Bladder microvascular endothelial cell (primary cell): ENCODE results near the gene TLCD3B. TPM values are rescaled to one million over a fixed set of nuclear protein-coding genes. Genes with fewer than 3 reads are reported as not detected.

Source experiments
- total RNA-seq: library from RNA; depleted of rRNA; stranded (reverse); fragments of >200 nt; gene quantifications from 2 replicates; pipeline ENCODE4 v1.2.3, GENCODE V29; 2014

Gene TLCD3B
- 0.16 TPM in 1 of 2 replicates, not detected in the other for total RNA-seq

GRCh38 chr16:30030841-30031413, at the start of gene TLCD3B:
Gene TLCD3B (minus strand): TSS chr16:30031271. CDS start chr16:30030527, 744 bp downstream.

GRCh38 chr16:30075503-30076275, 44.6 kb upstream of the TLCD3B start, which contains the start of gene PPP4C:
Gene PPP4C (plus strand): TSS chr16:30075994. CDS start chr16:30076378, 384 bp downstream.

GRCh38 chr16:30065102-30065942, 34.3 kb upstream of the TLCD3B start, which contains the start of gene ALDOA:
Gene ALDOA (plus strand): TSS chr16:30065760. CDS start chr16:30066898, 1,138 bp downstream.

GRCh38 chr16:30022887-30023286, 8.2 kb downstream of the TLCD3B start, which contains the start of gene C16orf92:
Gene C16orf92 (plus strand): TSS chr16:30023198. CDS start chr16:30023341, 143 bp downstream.

GRCh38 chr16:30010844-30011713, 20.0 kb downstream of the TLCD3B start, which contains the start of gene DOC2A:
Gene DOC2A (minus strand): TSS chr16:30011027. CDS start chr16:30010222, 805 bp downstream.

GRCh38 chr16:29995911-29996765, 34.9 kb downstream of the TLCD3B start, which contains the start of gene INO80E:
Gene INO80E (plus strand): TSS chr16:29996241. CDS start chr16:29996311, 70 bp downstream.

GRCh38 chr16:29995324-29995910, 35.7 kb downstream of the TLCD3B start, which contains the start of gene HIRIP3:
Gene HIRIP3 (minus strand): TSS chr16:29995617. CDS start chr16:29995605, 12 bp downstream.

Other genes with a start within 250 kb of the TLCD3B start
- gene KIF22, start 240.5 kb downstream of the TLCD3B start, total RNA-seq, result 38.6 and 60.5 TPM in 2 replicates
- gene MAZ, start 224.7 kb downstream of the TLCD3B start, total RNA-seq, result 171 and 211 TPM in 2 replicates
- 0.25 TPM in 1 of 2 replicates, not detected in the other for gene PRRT2, start 219.1 kb downstream of the TLCD3B start, total RNA-seq
- 15.1 and 15.4 TPM in 2 replicates for gene PAGR1, start 215.1 kb downstream of the TLCD3B start, total RNA-seq
- 223 and 253 TPM in 2 replicates for gene MVP, start 210.8 kb downstream of the TLCD3B start, total RNA-seq
- 63.0 and 90.8 TPM in 2 replicates for gene CDIPT, start 168.0 kb downstream of the TLCD3B start, total RNA-seq
- gene SEZ6L2, start 131.7 kb downstream of the TLCD3B start, total RNA-seq, result 0.65 and 5.9 TPM in 2 replicates
- 0.32 and 0.63 TPM in 2 replicates for gene ASPHD1, start 130.8 kb downstream of the TLCD3B start, total RNA-seq
- gene KCTD13, start 105.0 kb downstream of the TLCD3B start, total RNA-seq, result 2.9 and 7.9 TPM in 2 replicates
- 52.2 and 80.0 TPM in 2 replicates for gene TMEM219, start 69.2 kb downstream of the TLCD3B start, total RNA-seq
- 98.1 and 119 TPM in 2 replicates for gene TAOK2, start 57.4 kb downstream of the TLCD3B start, total RNA-seq
- gene HIRIP3, start 35.7 kb downstream of the TLCD3B start, total RNA-seq, result 6.6 and 8.2 TPM in 2 replicates
- gene INO80E, start 35.0 kb downstream of the TLCD3B start, total RNA-seq, result 13.9 and 20.0 TPM in 2 replicates
- 0.32 and 0.63 TPM in 2 replicates for gene DOC2A, start 20.2 kb downstream of the TLCD3B start, total RNA-seq
- gene C16orf92, start 8.1 kb downstream of the TLCD3B start, total RNA-seq, result not detected in 2 replicates
- gene ALDOA, start 34.5 kb upstream of the TLCD3B start, total RNA-seq, result 249 and 321 TPM in 2 replicates
- 205 and 215 TPM in 2 replicates for gene PPP4C, start 44.7 kb upstream of the TLCD3B start, total RNA-seq
- 0.16 and 0.19 TPM in 2 replicates for gene TBX6, start 60.7 kb upstream of the TLCD3B start, total RNA-seq
- gene YPEL3, start 64.9 kb upstream of the TLCD3B start, total RNA-seq, result 13.6 and 18.4 TPM in 2 replicates
- 0.49 and 2.5 TPM in 2 replicates for gene GDPD3, start 82.3 kb upstream of the TLCD3B start, total RNA-seq
- gene MAPK3, start 91.9 kb upstream of the TLCD3B start, total RNA-seq, result 27.4 and 39.0 TPM in 2 replicates
- 3.1 and 3.2 TPM in 2 replicates for gene CORO1A, start 152.3 kb upstream of the TLCD3B start, total RNA-seq
- 28.4 and 30.9 TPM in 2 replicates for gene BOLA2B, start 162.4 kb upstream of the TLCD3B start, total RNA-seq
- 41.9 and 45.5 TPM in 2 replicates for gene SLX1A, start 162.6 kb upstream of the TLCD3B start, total RNA-seq
- gene SULT1A3, start 168.0 kb upstream of the TLCD3B start, total RNA-seq, result 2.3 and 4.7 TPM in 2 replicates
- gene NPIPB13, start 217.2 kb upstream of the TLCD3B start, total RNA-seq, result 0.16 and 6.2 TPM in 2 replicates